Caco-2 (cell line): ENCODE results near the gene LRPPRC. TPM values are rescaled to one million over a fixed set of nuclear protein-coding genes. Genes with fewer than 3 reads are reported as not detected.

Experiments
- BruUV-seq: library from RNA; stranded (reverse); fragments of 400-500 nt; replicated peaks from 2 replicates; lab custom pipeline; 2021; lab: Mats Ljungman, UMichigan
- CTCF ChIA-PET: fragments of 300-600 bp; sonication (Branson Sonifier 250); formaldehyde crosslinking; loops from one replicate; lab custom pipeline; 2022; ENCODE audit warnings: antibody characterized with exemption; lab: Charles Lee
- POLR2A ChIA-PET: fragments of 300-600 bp; sonication (Branson Sonifier 250); formaldehyde crosslinking; loops from one replicate; lab custom pipeline; 2022; ENCODE audit warnings: antibody characterized with exemption; lab: Charles Lee
- DNase-seq, 2 experiments: peaks; one replicate each; pipeline versions ENCODE4 v3.0.0 to v3.0.0-alpha.2; 2020 to 2022
- H3K27me3 ChIP-seq: replicated peaks from 2 replicates; pipeline ENCODE4 v1.6.0; 2011; ENCODE audit warnings: low read length; ENCODE audit not compliant: control insufficient read depth, insufficient read depth
- H3K36me3 ChIP-seq: 2 replicates; pipeline ENCODE4 v1.5.1; 2011; ENCODE audit warnings: low read length; ENCODE audit not compliant: control insufficient read depth, insufficient read depth
- H3K4me1 ChIP-seq: fragments of 250-450 bp; sonication (Bioruptor Pico); 2 replicates; pipeline ENCODE4 v1.5.1; 2020; ENCODE audit warnings: mild to moderate bottlenecking
- H3K4me3 ChIP-seq: 2 replicates; pipeline ENCODE4 v1.5.1; 2011; ENCODE audit warnings: low read depth, mild to moderate bottlenecking, control low read depth, low read length
- H3K9me3 ChIP-seq: fragments of 250-450 bp; sonication (Bioruptor Pico); 2 replicates; pipeline ENCODE4 v1.5.1; 2020; ENCODE audit warnings: mild to moderate bottlenecking, moderate library complexity
- H3K27ac Mint-ChIP-seq: one replicate; pipeline ENCODE4 v1.8.0; 2022; ENCODE audit warnings: mixed read lengths; ENCODE audit not compliant: unreplicated experiment
- H3K27me3 Mint-ChIP-seq: one replicate; pipeline ENCODE4 v1.8.0; 2022; ENCODE audit warnings: mixed read lengths; ENCODE audit not compliant: insufficient read depth, unreplicated experiment
- H3K36me3 Mint-ChIP-seq: one replicate; pipeline ENCODE4 v1.8.0; 2022; ENCODE audit warnings: mild to moderate bottlenecking, mixed read lengths; ENCODE audit not compliant: insufficient read depth, unreplicated experiment
- H3K4me1 Mint-ChIP-seq: one replicate; pipeline ENCODE4 v1.8.0; 2022; ENCODE audit warnings: low read depth, mixed read lengths; ENCODE audit not compliant: unreplicated experiment
- H3K4me3 Mint-ChIP-seq: one replicate; pipeline ENCODE4 v1.8.0; 2022; ENCODE audit warnings: mild to moderate bottlenecking, moderate library complexity, mixed read lengths; ENCODE audit not compliant: unreplicated experiment
- H3K9me3 Mint-ChIP-seq: one replicate; pipeline ENCODE4 v1.8.0; 2022; ENCODE audit warnings: mixed read lengths; ENCODE audit not compliant: unreplicated experiment
- intact Hi-C: fragments of 100-400 bp; cut with micrococcal nuclease; formaldehyde crosslinking; loops from one replicate; pipeline ENCODE4 v1.10.0; 2022; ENCODE audit not compliant: unreplicated experiment
- total RNA-seq: library from RNA; stranded (reverse); gene quantifications from 2 replicates; pipeline ENCODE4 v1.2.3, GENCODE V29; 2022
- TF ChIP-seq, protein P1 (sequence below), 2 experiments: fragments of 200-600 bp in 1 of 2; IDR thresholded peaks; 1 replicate in 1 of 2; 2 replicates in 1 of 2; pipeline versions ENCODE4 v1.5.1 to v1.8.0; 2011 to 2022; ENCODE audit warnings: antibody characterized with exemption in 1 of 2, control low read depth in 1 of 2, inconsistent platforms in 1 of 2, low read depth in 1 of 2, low read length in 1 of 2, mild to moderate bottlenecking in 1 of 2, moderate library complexity in 1 of 2; ENCODE audit not compliant: insufficient read depth in 1 of 2, severe bottlenecking in 1 of 2, unreplicated experiment in 1 of 2

The LRPPRC gene
- total RNA-seq, 1 experiment from 2014 or later: 242 TPM

GRCh38 chr2:43846140-43846793, 149.5 kb downstream of the LRPPRC start:
- Mint-ChIP-seq H3K9me3 (no peaks in the 10 kb centered on the region), H3K27me3 (no peaks in the 10 kb centered on the region), H3K27ac (no peak overlapping the region), H3K4me3 (no peak overlapping the region), H3K36me3 (no peaks in the 10 kb centered on the region), H3K4me1 (no peaks in the 10 kb centered on the region)
- no peaks in the 10 kb centered on the region for H3K9me3 ChIP-seq
- ChIA-PET CTCF (interaction anchor here (0.7 to 1.7 kb wide), 2 partner anchors 12 to 241 kb away, joined by 3 to 5 read pairs; no protein-coding TSS in a partner anchor), POLR2A (no interaction called here)
- no peak overlapping the region for H3K4me3 ChIP-seq
- H3K36me3 ChIP-seq: no peaks in the 10 kb centered on the region
- TF ChIP-seq, protein P1, sequence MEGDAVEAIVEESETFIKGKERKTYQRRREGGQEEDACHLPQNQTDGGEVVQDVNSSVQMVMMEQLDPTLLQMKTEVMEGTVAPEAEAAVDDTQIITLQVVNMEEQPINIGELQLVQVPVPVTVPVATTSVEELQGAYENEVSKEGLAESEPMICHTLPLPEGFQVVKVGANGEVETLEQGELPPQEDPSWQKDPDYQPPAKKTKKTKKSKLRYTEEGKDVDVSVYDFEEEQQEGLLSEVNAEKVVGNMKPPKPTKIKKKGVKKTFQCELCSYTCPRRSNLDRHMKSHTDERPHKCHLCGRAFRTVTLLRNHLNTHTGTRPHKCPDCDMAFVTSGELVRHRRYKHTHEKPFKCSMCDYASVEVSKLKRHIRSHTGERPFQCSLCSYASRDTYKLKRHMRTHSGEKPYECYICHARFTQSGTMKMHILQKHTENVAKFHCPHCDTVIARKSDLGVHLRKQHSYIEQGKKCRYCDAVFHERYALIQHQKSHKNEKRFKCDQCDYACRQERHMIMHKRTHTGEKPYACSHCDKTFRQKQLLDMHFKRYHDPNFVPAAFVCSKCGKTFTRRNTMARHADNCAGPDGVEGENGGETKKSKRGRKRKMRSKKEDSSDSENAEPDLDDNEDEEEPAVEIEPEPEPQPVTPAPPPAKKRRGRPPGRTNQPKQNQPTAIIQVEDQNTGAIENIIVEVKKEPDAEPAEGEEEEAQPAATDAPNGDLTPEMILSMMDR (IDR thresholded peaks at IDR 0.05; ENCODE audit: insufficient read depth in 1 of 2, low read depth in 1 of 2, low read length in 1 of 2, severe bottlenecking in 1 of 2, unreplicated experiment in 1 of 2): no peak
- no peaks in the 10 kb centered on the region for H3K4me1 ChIP-seq
- H3K27me3 ChIP-seq: no peaks in the 10 kb centered on the region
- BruUV-seq: no TSS peak
- intact Hi-C loops: no loop called here
- DNase-seq: no peak

DNA sequence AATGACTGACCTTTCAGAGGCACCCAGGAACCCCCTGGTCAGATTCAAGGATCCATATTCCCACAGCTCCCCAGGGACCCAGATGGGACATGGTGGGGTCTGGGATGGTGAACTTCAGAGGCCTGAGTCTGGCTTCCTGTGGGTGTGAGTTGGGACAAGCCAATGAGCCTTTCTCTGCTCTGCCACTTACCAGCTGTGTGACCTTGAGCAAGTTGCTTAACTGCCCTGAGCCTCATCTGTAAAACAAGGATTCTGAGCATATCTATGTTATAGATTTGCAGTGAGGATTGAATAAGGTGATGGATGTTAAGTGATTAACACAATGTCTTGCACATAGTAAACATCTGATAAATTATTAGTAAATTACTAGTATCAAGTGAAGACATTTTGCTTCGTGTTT, 150.6 kb downstream of the LRPPRC start:
- Mint-ChIP-seq H3K4me1 (no peaks in the 10 kb centered on the region), H3K4me3 (no peak overlapping the region), H3K27ac (no peak overlapping the region), H3K9me3 (no peaks in the 10 kb centered on the region), H3K36me3 (no peaks in the 10 kb centered on the region), H3K27me3 (no peaks in the 10 kb centered on the region)
- Histone ChIP-seq H3K27me3 (no peaks in the 10 kb centered on the region), H3K4me3 (no peak overlapping the region), H3K4me1 (no peaks in the 10 kb centered on the region), H3K36me3 (no peaks in the 10 kb centered on the region), H3K9me3 (no peaks in the 10 kb centered on the region)
- POLR2A ChIA-PET: interaction anchor here (0.5 kb wide), 1 partner anchor 393 kb away, joined by 3 read pairs; no protein-coding TSS in a partner anchor
- TF ChIP-seq, protein P1 (IDR thresholded peaks at IDR 0.05; ENCODE audit: insufficient read depth in 1 of 2, low read depth in 1 of 2, low read length in 1 of 2, severe bottlenecking in 1 of 2, unreplicated experiment in 1 of 2): no peak
- no TSS peak for BruUV-seq
- CTCF ChIA-PET: no interaction called here
- intact Hi-C loops: no loop called here
- no peak for DNase-seq

- H3K4me3 Mint-ChIP-seq: no peak overlapping the region
- CTCF ChIA-PET: interaction anchor here (0.5 to 0.6 kb wide), 2 partner anchors 40 to 207 kb away, joined by 4 to 5 read pairs; no protein-coding TSS in a partner anchor
Observed at GRCh38 chr2:43842866-43843226, 152.9 kb downstream of the LRPPRC start.

More at GRCh38 chr2:43842866-43843226, 152.9 kb downstream of the LRPPRC start:
- no peak overlapping the region for H3K4me3 ChIP-seq
- BruUV-seq: no TSS peak
- no peaks in the 10 kb centered on the region for H3K4me1 ChIP-seq
- no peak for DNase-seq
- Mint-ChIP-seq H3K27me3 (no peaks in the 10 kb centered on the region), H3K9me3 (no peaks in the 10 kb centered on the region), H3K36me3 (no peaks in the 10 kb centered on the region), H3K27ac (no peak overlapping the region), H3K4me1 (no peaks in the 10 kb centered on the region)
- TF ChIP-seq, protein P1 (IDR thresholded peaks at IDR 0.05; ENCODE audit: insufficient read depth in 1 of 2, low read depth in 1 of 2, low read length in 1 of 2, severe bottlenecking in 1 of 2, unreplicated experiment in 1 of 2): no peak
- H3K36me3 ChIP-seq: no peaks in the 10 kb centered on the region
- POLR2A ChIA-PET: no interaction called here
- intact Hi-C loops: no loop called here
- H3K9me3 ChIP-seq: no peaks in the 10 kb centered on the region
- no peaks in the 10 kb centered on the region for H3K27me3 ChIP-seq
